Heart right ventricle (tissue), 16 donors: ENCODE measurements around the gene TFG. TPM values are rescaled to one million over a fixed set of nuclear protein-coding genes. Genes with fewer than 3 reads are reported as not detected.
A peak's percentile ranks its signal among the peaks of the same experiment; 100 is the strongest.

Experiments used
- ATAC-seq, 8 donors: fragments of 200-7000 bp; cut with Tn5 transposase; one replicate each; pipeline ENCODE4 v1.9.1; 2020; ENCODE audit warnings: mild to moderate bottlenecking in 8 of 8, moderate library complexity in 8 of 8, moderate number of reproducible peaks in 1 of 8
- DNase-seq, 2 donors: peaks; one replicate each; pipeline ENCODE4 v3.0.0-alpha.2; 2020
- H3K27ac ChIP-seq, 10 donors: fragments of 200-600 bp; sonication (generic) in 2 of 10; one replicate each; pipeline versions ENCODE4 v1.5.0 to v1.8.0; 2020 to 2022; ENCODE audit warnings: mild to moderate bottlenecking in 3 of 10
- H3K27me3 ChIP-seq, 7 donors: fragments of 200-600 bp; one replicate each; pipeline ENCODE4 v1.8.0; 2021 to 2022; ENCODE audit warnings: mild to moderate bottlenecking in 2 of 7
- H3K36me3 ChIP-seq, 9 donors: fragments of 200-600 bp; sonication (generic) in 1 of 9; one replicate each; pipeline versions ENCODE4 v1.5.0 to v1.8.0; 2020 to 2022; ENCODE audit warnings: mild to moderate bottlenecking in 2 of 9
- H3K4me1 ChIP-seq, 9 donors: fragments of 200-600 bp; sonication (generic) in 1 of 9; one replicate each; pipeline versions ENCODE4 v1.5.0 to v1.8.0; 2020 to 2022; ENCODE audit warnings: mild to moderate bottlenecking in 4 of 9
- H3K4me3 ChIP-seq, 10 donors: fragments of 200-600 bp; sonication (generic) in 2 of 10; one replicate each; pipeline versions ENCODE4 v1.5.0 to v1.8.0; 2020 to 2022; ENCODE audit warnings: mild to moderate bottlenecking in 7 of 10, moderate library complexity in 2 of 10
- H3K9me3 ChIP-seq, 11 donors: fragments of 200-600 bp in 10 of 11; sonication (generic) in 2 of 11; one replicate each; pipeline versions ENCODE4 v1.5.0 to v1.8.0; 2013 to 2022; ENCODE audit warnings: mild to moderate bottlenecking in 2 of 11, control low read depth in 1 of 11, moderate library complexity in 1 of 11
- CTCF ChIP-seq, 9 donors: fragments of 200-600 bp; sonication (generic) in 2 of 9; IDR thresholded peaks; one replicate each; pipeline versions ENCODE4 v1.5.0 to v1.8.0; 2021 to 2022; ENCODE audit warnings: antibody characterized with exemption in 9 of 9, mild to moderate bottlenecking in 5 of 9, moderate library complexity in 1 of 9
- WGBS, 2 donors: extraction: QIAGEN DNeasy Blood & Tissue Kit; methylation state at CpG; one replicate each; pipeline ENCODE4 v1.1.7; 2013; ENCODE audit warnings: inconsistent platforms in 1 of 2; 5-methylcytosine and 5-hydroxymethylcytosine counted together
- intact Hi-C, 10 donors: fragments of 100-400 bp; cut with DNase I; formaldehyde crosslinking; loops; one replicate each; pipeline versions ENCODE4 v1.11.1 to v1.14.2; 2022
- polyA plus RNA-seq, 2 donors: library from polyadenylated mRNA; stranded (reverse); fragments of 200-250 nt; gene quantifications; one replicate each; pipeline ENCODE4 v1.2.3, GENCODE V29; 2013
- total RNA-seq, 10 donors: library from RNA; stranded (reverse); fragmentation: NEBNext Ultra II Directional in 3 of 10; extraction: Animal tissue kit (Norgen Biotek cat#: 25700) in 3 of 10; gene quantifications; one replicate each; pipeline versions ENCODE4 v1.2.1 to v1.2.4, GENCODE V29; 2021 to 2023
- donor health status: Arrhythmogenic right ventricular cardiomyopathy.
- donor health status: ischemic (EF 13 %, LVEDD 7.1; RV severe dilation, severe dysfunction).
- donor health status: healthy with polysubstance abuse.
- donor health status: DM: no; HTN: yes; CAD: no.
- donor health status: DM: no; HTN: no; CAD: no.
- donor health status: ischemic (EF 25% LVEDD 6.9; RV normal size, moderate dysfunction).
- donor health status: ischemic (EF 25% LVEDD 5.7; RV mildly dilated, moderate dysfunction).
- donor health status: healthy.
- donor health status: DM: yes; HTN: yes; CAD: no.
- donor health status: Ischemic cardiomyopathy.
- donor health status: ischemic (EF 35%, LVEDD 5.7; RV mildly dilated, moderate dysfunction).
- donor health status: nonischemic (EF 11% LVEDD 7.7; RV severe dilation, severe dysfunction).
- donor health status: DM: yes; HTN: yes; CAD: no.
- donor health status: PGD.
- donor health status: ischemic (EF 29% LVEDD 5.4; RV normal size, mild dysfunction).
- donor health status: nonischemic (EF 23%, LVEDD 6.1; RV moderate dilation, normal function).

TFG gene
- total and polyA plus RNA-seq, 12 donors, result 44.6 to 98.4 (median 92.4) TPM

- no peak overlapping the region for H3K27ac ChIP-seq
- no peak overlapping the region for H3K4me3 ChIP-seq
- H3K9me3 ChIP-seq, result no peaks in the 10 kb centered on the region
- DNase-seq (no peak), ATAC-seq (no peak)
- 36 to 37% methylated on average over 1 of the region's 1 CpG for WGBS, 2 donors
- peaks cover 0 to 50% (median 29%) of the 10 kb centered on the region in 9 donors for H3K4me1 ChIP-seq
- no peaks in the 10 kb centered on the region for H3K27me3 ChIP-seq
- no peak for TF ChIP-seq CTCF (IDR thresholded peaks at IDR 0.05)
- intact Hi-C loops, result loop anchor here in 1 of 10 donors (10.0 kb wide), 1 partner anchor 904 kb away; the partner anchor contains the start of gene CMSS1
- peaks cover 0 to 100% (median 32%) of the 10 kb centered on the region in 9 donors for H3K36me3 ChIP-seq
Observed at GRCh38 chr3:100719136-100719535, 9.8 kb downstream of the TFG start.

GRCh38 chr3:100720426-100720825 lies 11.1 kb downstream of the TFG start:
- no peaks in the 10 kb centered on the region for H3K27me3 ChIP-seq
- no peaks in the 10 kb centered on the region for H3K9me3 ChIP-seq
- peaks cover 0 to 39% (median 16%) of the 10 kb centered on the region in 9 donors for H3K4me1 ChIP-seq
- ATAC-seq, result no peak
- TF ChIP-seq CTCF (IDR thresholded peaks at IDR 0.05), result no peak
- intact Hi-C loops, result no loop called here
- H3K4me3 ChIP-seq, result no peak overlapping the region
- no peak for DNase-seq
- peaks cover 0 to 100% (median 19%) of the 10 kb centered on the region in 9 donors for H3K36me3 ChIP-seq
- H3K27ac ChIP-seq, result no peak overlapping the region
- WGBS, 2 donors, result 67 to 74% methylated on average over 5 of the region's 5 CpGs

GRCh38 chr3:100725935-100726513 lies 16.7 kb downstream of the TFG start:
- 86 to 88% methylated on average over 3 of the region's 3 CpGs for WGBS, 2 donors
- Histone ChIP-seq H3K27ac (no peak overlapping the region), H3K36me3 (peaks cover 0 to 97% (median 29%) of the 10 kb centered on the region in 9 donors), H3K9me3 (no peaks in the 10 kb centered on the region), H3K4me3 (no peak overlapping the region), H3K27me3 (no peaks in the 10 kb centered on the region), H3K4me1 (peaks cover 0 to 36% (median 11%) of the 10 kb centered on the region in 9 donors)
- no peak for DNase-seq
- peak in 1 of 8 donors; percentile 33 for ATAC-seq
- no peak for TF ChIP-seq CTCF (IDR thresholded peaks at IDR 0.05)
- intact Hi-C loops, result no loop called here

GRCh38 chr3:100726706-100727105 lies 17.4 kb downstream of the TFG start:
- Histone ChIP-seq H3K4me3 (no peak overlapping the region), H3K36me3 (peaks cover 0 to 97% (median 23%) of the 10 kb centered on the region in 9 donors), H3K27ac (peak overlapping the region in 1 of 10 donors; percentile 13), H3K27me3 (no peaks in the 10 kb centered on the region), H3K4me1 (peaks cover 0 to 36% (median 11%) of the 10 kb centered on the region in 9 donors), H3K9me3 (no peaks in the 10 kb centered on the region)
- DNase-seq (no peak), ATAC-seq (no peak)
- 89 to 90% methylated on average over 1 of the region's 1 CpG for WGBS, 2 donors
- intact Hi-C loops, result no loop called here
- no peak for TF ChIP-seq CTCF (IDR thresholded peaks at IDR 0.05)
